NOMO-1 treated with dmso at 0.1 percent for 144 hours (cell line): Measurements from ENCODE around the gene MLPH.
A peak's percentile ranks its signal among the peaks of the same experiment; 100 is the strongest.

ENCODE experiments used
- DNase-seq: peaks from one replicate; lab custom pipeline; 2025; ENCODE audit not compliant: unreplicated experiment; lab: John Stamatoyannopoulos, UW

Gene MLPH

DNA sequence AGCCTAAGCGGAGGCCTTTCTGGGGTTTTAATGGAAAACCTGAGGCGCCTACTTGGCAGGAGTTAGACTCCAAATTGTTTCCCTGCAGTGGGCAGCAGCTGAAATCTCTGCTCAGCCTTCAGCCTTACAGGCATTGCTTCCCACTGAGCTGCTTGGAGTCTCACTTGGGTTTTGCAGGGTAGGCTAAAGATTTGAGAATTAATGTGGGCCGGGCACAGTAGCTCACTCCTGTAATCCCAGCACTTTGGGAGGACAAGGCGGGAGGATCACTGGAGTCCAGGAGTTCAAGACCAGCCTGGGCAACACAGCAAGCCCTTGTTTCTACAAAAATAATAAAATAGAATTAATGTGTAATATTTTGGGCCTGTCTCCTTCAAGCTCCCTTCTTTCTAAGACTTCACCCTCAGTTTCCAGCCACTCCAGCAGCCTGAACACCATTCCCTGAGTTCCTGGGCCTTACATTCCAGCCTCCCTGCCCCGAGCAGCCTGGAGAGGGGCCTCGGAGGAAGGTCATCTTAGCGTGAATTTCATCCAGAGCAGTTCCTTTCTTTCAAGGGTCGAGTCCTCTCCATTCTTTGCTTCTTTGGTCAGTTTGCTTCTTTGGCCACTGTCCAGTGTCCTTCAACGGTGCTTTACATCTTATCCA, 112.5 kb downstream of the MLPH start:
- DNase-seq, result no peak

DNA sequence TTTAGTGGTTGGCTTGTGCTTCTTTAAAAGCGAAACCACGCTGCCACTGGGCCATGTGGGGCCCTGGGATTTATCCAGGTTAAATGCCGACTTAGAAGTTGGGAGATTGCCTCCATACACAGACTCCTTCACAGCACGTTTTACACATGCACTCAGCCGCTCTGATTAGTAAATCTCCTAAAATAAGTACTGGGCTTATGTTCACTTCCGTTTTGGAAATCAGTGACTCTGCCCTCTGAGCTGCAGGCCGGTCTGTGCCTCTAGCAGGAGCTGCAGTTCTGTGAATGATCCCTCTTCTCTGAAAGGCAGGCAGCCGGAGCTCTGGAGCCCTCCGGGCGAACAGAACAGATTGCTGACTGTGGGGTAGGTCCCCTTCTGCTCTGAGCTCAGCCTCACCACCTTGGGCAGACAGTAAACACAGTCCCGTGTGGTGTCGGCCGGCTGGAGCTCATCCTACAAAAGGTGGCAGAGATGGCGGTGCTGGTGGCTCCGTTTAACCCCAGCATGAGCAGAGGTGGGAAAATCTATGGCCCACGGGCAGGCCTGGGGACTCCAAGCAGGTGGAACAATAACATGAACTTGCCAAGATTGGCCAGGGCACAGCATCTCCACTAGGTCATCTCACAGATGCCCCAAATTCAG, 113.3 kb downstream of the MLPH start:
- peak; percentile 56 for DNase-seq

DNA sequence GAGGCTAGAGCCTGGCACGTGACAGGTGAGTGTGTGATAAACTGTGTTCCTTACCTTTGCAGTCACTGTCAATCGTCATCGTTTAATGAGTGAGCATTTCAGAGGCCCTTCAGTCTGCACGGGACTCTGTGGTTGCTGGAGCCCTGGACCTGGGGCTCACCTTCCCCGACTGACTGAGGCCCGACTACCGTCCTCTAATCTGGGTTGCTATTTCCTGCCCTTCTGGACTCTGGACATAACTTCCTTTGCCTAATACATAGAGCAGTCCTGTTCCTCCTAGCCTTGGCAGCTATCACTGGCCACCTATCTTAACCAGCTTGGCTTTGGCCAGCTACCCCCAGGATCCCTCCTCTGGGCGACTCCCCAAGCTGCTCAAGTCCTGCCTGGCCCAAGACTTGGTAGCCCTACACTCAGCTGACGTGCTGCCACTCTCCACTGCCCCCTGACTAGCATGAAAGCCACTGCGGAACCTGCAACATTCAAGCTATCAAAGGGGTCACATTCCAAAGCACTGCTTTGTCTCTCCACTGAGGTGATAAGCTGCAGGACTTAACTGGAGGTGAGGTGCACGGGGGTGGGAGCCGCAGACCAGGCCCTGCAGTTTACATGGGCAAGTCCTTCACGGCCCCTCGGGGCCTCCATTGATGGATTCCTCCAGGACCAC, 114.5 kb downstream of the MLPH start:
- DNase-seq, result no peak

DNA sequence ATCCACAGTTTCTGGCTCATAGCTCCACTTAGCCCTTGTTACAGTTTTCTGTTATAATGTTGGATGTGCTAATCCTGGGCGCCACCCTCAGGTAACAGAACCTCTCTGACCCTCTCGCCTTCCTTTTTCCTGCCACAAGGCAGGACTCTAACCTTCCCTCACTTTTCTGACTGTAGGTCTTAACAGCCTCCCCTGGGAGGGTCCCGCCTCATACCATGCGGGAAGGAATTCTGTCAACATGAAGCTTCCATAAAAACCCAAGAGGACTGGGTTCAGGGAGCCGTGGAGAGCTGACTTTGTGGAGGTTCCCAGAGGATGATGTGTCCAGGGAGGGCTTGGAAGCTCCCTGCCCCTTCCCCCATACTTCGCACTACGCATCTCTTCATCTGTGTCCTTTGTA, 115.4 kb downstream of the MLPH start:
- DNase-seq, result no peak

DNA sequence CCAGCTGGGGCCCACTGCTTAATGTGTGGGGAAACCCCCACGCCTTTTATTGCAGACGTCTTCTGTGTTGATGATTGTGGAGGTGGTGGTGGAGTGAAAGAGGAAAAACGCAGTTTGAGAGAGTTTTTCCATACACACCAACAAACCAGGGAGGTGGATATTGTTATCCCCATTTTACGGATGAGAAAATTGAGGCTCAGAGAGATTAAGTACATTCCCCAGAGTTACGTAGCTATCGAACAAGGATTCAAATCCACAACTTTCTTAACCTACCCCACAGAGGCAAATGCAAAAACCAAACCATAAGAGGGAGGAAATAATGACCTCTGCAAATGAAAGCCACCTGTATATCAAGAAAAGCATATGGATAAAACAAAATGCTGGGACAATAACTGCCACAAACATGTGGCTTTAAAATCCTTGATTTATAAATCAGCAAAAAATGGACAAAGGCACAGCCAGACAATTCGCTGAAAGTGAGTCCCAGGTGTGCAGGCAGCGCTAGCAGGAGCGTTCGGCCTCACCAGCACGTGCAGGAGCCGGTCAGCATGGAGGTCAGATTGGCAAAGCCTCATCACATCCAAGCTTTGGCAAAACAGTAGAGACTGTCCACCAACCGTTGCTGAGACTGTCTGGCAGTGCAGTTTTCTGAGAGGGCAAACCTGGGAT, 116.1 kb downstream of the MLPH start:
- no peak for DNase-seq

- peak; percentile 57 for DNase-seq
Observed at GRCh38 chr2:237603718-237604362, 116.8 kb downstream of the MLPH start.

- DNase-seq, result no peak
Observed at GRCh38 chr2:237604391-237604790, 117.3 kb downstream of the MLPH start.
